ENCODE results near the gene MORF4L1. TPM values are rescaled to one million over a fixed set of nuclear protein-coding genes. Genes with fewer than 3 reads are reported as not detected.
"Not testable (repeated sequence)": the region's sequence is repeated elsewhere in the genome, so short reads cannot be mapped to it uniquely, and the experiment has no call there.

The MORF4L1 gene
- total RNA-seq, 3 donors from 2014 or later = 224 to 276 (median 236) TPM

GRCh38 chr15:78917888-78918287 lies 45.2 kb downstream of the MORF4L1 start:
- Mint-ChIP-seq H3K4me3 (no peak overlapping the region), H3K27me3 (ENCODE audit: low read depth) (no peaks in the 10 kb centered on the region), H3K36me3 (ENCODE audit: insufficient read depth) (peaks cover 27% of the 10 kb centered on the region), H3K9me3 (no peaks in the 10 kb centered on the region), H3K4me1 (ENCODE audit: low read depth) (no peaks in the 10 kb centered on the region)
- ATAC-seq = no peak
- DNase-seq = no peak

DNA sequence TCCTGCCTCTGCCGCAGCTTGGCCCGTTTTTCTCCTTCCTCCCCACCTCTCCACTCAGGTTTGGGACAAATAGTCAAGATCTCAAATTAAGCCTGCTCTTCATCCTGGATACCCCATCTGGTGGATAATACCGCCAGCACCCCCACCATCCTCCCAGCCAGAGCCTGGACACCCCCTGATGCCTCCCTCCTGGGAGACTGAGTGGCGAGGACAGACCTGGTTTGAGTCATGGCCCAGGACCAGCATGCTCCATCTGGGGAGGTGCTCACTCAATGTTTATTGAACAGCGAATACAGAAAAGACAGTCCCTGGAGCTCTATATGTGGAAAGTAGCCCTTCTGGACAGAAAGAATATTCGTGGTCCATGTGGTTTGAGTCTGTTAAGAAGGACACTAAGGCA lies 48.8 kb downstream of the MORF4L1 start:
- Mint-ChIP-seq H3K4me1 (ENCODE audit: low read depth) (no peaks in the 10 kb centered on the region), H3K27me3 (ENCODE audit: low read depth) (no peaks in the 10 kb centered on the region), H3K36me3 (ENCODE audit: insufficient read depth) (peaks cover 23% of the 10 kb centered on the region), H3K9me3 (no peaks in the 10 kb centered on the region), H3K4me3 (no peak overlapping the region)
- no peak for DNase-seq
- ATAC-seq = no peak

- no peak for DNase-seq
- no peak for ATAC-seq
- H3K4me1 Mint-ChIP-seq (ENCODE audit: low read depth) = no peaks in the 10 kb centered on the region
- no peaks in the 10 kb centered on the region for H3K9me3 Mint-ChIP-seq
- H3K4me3 Mint-ChIP-seq = no peak overlapping the region
- peaks cover 23% of the 10 kb centered on the region for H3K36me3 Mint-ChIP-seq (ENCODE audit: insufficient read depth)
- no peaks in the 10 kb centered on the region for H3K27me3 Mint-ChIP-seq (ENCODE audit: low read depth)
Observed at GRCh38 chr15:78921940-78922339, 49.2 kb downstream of the MORF4L1 start.

DNA sequence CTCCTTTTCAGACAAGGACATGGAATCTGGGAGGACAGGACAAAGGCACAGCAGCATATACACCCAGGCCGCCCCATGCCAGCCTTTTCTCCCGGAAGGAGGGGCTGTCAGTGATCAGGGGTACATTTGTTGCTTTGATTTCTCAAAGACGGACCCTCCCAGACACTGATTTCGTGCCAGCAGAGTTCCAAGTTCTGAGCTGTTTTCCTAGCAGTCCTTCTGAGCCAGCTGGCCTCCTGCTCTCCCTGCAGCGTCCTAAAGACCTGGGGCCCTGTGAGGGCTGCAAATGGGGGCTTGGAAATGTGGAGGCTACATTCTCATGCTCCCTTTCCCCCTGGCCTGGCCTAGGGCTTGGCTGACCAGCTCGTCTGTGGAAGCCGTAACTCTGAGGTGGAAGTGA lies 49.8 kb downstream of the MORF4L1 start:
- H3K36me3 Mint-ChIP-seq (ENCODE audit: insufficient read depth) = peaks cover 21% of the 10 kb centered on the region
- no peaks in the 10 kb centered on the region for H3K9me3 Mint-ChIP-seq
- H3K27me3 Mint-ChIP-seq (ENCODE audit: low read depth) = no peaks in the 10 kb centered on the region
- ATAC-seq = no peak
- H3K4me3 Mint-ChIP-seq = no peak overlapping the region
- no peaks in the 10 kb centered on the region for H3K4me1 Mint-ChIP-seq (ENCODE audit: low read depth)
- DNase-seq = no peak

DNA sequence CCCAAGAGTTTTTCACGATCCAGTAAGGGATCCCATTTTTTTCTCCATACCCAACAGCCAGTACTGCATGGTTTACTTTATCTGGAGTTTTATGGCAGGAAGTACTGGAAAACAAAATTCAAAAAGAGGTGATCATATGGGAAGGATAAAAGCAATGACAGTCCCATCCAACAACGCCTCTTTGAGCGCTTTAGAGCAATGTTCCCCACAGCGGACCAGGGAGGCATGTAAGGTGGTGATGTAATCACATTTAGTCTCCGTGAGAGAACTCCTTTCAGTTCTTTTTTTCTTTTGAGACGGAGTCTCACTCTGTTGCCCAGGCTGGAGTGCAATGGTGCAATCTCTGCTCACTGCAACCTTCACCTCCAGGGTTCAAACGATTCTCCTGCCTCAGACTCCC lies 50.3 kb downstream of the MORF4L1 start:
- peaks cover 18% of the 10 kb centered on the region for H3K36me3 Mint-ChIP-seq (ENCODE audit: insufficient read depth)
- no peak for DNase-seq
- H3K4me1 Mint-ChIP-seq (ENCODE audit: low read depth) = no peaks in the 10 kb centered on the region

DNA sequence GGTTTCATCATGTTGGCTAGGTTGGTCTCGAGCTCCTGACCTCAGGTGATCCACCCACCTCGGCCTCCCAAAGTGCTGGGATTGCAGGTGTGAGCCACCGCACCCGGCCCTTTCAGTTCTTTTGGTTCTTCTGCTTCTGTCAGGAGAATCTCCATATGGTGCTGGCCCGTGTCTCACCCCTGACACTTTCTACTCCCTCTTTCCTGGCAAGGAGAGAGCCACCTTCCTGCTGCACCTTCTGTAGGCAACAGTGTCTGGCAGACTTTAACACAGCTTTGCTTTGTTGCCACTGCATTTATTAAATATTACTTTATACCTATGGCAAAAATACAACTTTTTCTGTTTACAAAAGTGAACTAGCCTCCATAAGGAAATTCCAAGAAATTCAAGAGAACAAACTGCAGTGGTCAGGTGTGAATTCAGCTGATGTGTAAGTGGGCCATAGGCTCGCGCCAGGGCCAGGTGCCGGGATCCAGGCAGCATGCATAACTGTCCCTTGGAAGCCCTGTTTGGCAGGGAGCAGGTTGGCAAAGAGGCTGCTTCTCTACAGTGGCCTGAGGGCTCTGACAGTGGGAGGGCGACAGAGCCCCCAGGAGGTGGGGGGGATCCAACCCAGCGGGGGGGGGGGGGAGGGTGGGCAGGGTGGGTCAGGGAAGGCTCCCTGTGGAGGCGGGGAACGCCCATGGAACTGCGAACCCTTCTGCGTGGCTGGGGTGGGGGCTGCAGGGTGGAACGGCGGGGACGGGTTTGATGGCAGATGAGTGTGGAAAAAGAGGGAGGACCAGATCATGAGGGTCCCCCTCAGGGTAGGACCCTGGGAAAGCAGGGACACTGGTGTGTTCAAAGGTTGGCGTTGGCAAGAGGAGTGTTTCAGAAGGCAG lies 51.0 kb downstream of the MORF4L1 start:
- ATAC-seq (no peak), DNase-seq (no peak)
- peaks cover 18% of the 10 kb centered on the region for H3K36me3 Mint-ChIP-seq (ENCODE audit: insufficient read depth)
- H3K27me3 Mint-ChIP-seq (ENCODE audit: low read depth) = no peaks in the 10 kb centered on the region
- no peak overlapping the region for H3K4me3 Mint-ChIP-seq
- no peaks in the 10 kb centered on the region for H3K4me1 Mint-ChIP-seq (ENCODE audit: low read depth)
- no peaks in the 10 kb centered on the region for H3K9me3 Mint-ChIP-seq

More for the DNA sequence above, 50.3 kb downstream of the MORF4L1 start:
- Mint-ChIP-seq H3K27me3 (ENCODE audit: low read depth) (no peaks in the 10 kb centered on the region), H3K9me3 (no peaks in the 10 kb centered on the region), H3K4me3 (no peak overlapping the region)
- ATAC-seq = no peak

- no peak for ATAC-seq
- Mint-ChIP-seq H3K9me3 (no peaks in the 10 kb centered on the region), H3K4me1 (ENCODE audit: low read depth) (no peaks in the 10 kb centered on the region), H3K36me3 (ENCODE audit: insufficient read depth) (peaks cover 15% of the 10 kb centered on the region), H3K4me3 (no peak overlapping the region), H3K27me3 (ENCODE audit: low read depth) (no peaks in the 10 kb centered on the region)
- DNase-seq = no peak
Observed at GRCh38 chr15:78925076-78925624, 52.5 kb downstream of the MORF4L1 start.

GRCh38 chr15:78925956-78926743 lies 53.5 kb downstream of the MORF4L1 start:
- DNase-seq = no peak
- H3K4me3 Mint-ChIP-seq = no peak overlapping the region
- no peak for ATAC-seq
- H3K27me3 Mint-ChIP-seq (ENCODE audit: low read depth) = no peaks in the 10 kb centered on the region
- peaks cover 14% of the 10 kb centered on the region for H3K36me3 Mint-ChIP-seq (ENCODE audit: insufficient read depth)
- no peaks in the 10 kb centered on the region for H3K9me3 Mint-ChIP-seq
- no peaks in the 10 kb centered on the region for H3K4me1 Mint-ChIP-seq (ENCODE audit: low read depth)

DNA sequence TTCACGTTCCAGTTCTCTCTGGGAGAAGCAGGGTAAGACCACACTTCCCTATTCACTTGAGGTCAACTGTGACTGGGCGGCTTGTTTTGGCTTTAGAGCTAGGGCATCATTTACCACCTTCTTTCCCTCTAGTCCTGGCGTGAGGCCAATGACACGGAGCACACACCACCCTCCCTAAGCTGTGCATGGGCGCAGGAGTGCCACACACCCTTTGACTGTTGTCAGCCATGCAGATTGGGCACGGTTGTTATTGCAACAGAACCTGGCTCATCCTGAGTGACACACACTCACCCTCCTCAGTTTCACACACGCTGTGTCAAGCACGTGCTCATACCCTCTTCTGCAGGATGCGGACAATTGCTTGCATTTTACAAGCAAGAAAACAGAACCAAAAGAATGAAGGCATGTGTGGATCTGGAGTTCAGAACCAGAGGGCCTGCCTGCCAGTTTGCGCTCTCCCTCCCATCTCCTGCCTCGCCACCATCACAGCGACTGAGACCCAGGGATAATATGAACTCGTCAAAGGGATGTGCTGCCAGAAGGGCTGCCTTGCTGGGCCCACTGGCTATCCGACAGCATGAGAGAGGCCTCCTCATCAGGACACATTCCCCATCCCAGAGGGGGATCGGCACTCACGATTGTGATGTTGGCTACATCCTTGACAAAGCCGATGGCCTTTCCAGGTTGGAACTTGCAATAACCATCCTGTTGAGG lies 54.5 kb downstream of the MORF4L1 start:
- no peak overlapping the region for H3K4me3 Mint-ChIP-seq
- no peaks in the 10 kb centered on the region for H3K4me1 Mint-ChIP-seq (ENCODE audit: low read depth)
- ATAC-seq = no peak
- DNase-seq = no peak
- no peaks in the 10 kb centered on the region for H3K27me3 Mint-ChIP-seq (ENCODE audit: low read depth)
- no peaks in the 10 kb centered on the region for H3K9me3 Mint-ChIP-seq
- peaks cover 7% of the 10 kb centered on the region for H3K36me3 Mint-ChIP-seq (ENCODE audit: insufficient read depth)

GRCh38 chr15:78928176-78928575 lies 55.5 kb downstream of the MORF4L1 start:
- H3K36me3 Mint-ChIP-seq (ENCODE audit: insufficient read depth); H3K27me3 Mint-ChIP-seq (ENCODE audit: low read depth); ATAC-seq; H3K9me3 Mint-ChIP-seq; H3K4me3 Mint-ChIP-seq; H3K4me1 Mint-ChIP-seq (ENCODE audit: low read depth); DNase-seq: not testable (repeated sequence)

DNA sequence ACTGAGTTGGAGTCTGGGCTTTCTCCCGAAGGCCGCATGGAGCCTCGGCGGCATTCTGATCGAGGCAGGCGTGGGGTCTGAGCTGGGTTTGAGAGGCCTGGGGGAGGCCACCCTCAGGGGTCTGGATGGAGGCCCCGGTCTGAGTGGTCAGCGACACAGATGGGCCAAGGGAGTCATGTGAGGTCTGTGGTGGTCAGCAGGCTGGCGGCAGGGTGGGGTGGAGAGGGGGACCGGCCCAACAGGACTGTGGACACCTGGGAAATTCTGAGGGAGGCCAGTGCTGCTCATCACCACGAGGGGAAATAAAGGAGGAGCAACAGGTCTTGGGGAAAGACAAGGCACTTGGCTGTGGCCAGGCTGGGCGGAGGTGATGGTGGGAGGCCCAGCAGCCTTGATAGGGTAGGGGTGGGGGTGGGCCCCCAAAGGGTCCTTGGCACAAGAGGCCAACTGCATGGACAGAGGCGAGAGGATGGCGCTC lies 56.0 kb downstream of the MORF4L1 start:
- Mint-ChIP-seq H3K4me3 (no peak overlapping the region), H3K4me1 (ENCODE audit: low read depth) (no peaks in the 10 kb centered on the region), H3K27me3 (ENCODE audit: low read depth) (no peaks in the 10 kb centered on the region), H3K36me3 (ENCODE audit: insufficient read depth) (no peaks in the 10 kb centered on the region), H3K9me3 (no peaks in the 10 kb centered on the region)
- DNase-seq = no peak
- no peak for ATAC-seq

GRCh38 chr15:78929536-78930264 lies 57.0 kb downstream of the MORF4L1 start:
- H3K4me3 Mint-ChIP-seq = no peak overlapping the region
- H3K9me3 Mint-ChIP-seq = no peaks in the 10 kb centered on the region
- H3K4me1 Mint-ChIP-seq (ENCODE audit: low read depth) = no peaks in the 10 kb centered on the region
- peaks cover 4% of the 10 kb centered on the region for H3K36me3 Mint-ChIP-seq (ENCODE audit: insufficient read depth)
- peaks cover 4% of the 10 kb centered on the region for H3K27me3 Mint-ChIP-seq (ENCODE audit: low read depth)
- ATAC-seq = no peak
- no peak for DNase-seq

GRCh38 chr15:78930577-78931388 lies 58.1 kb downstream of the MORF4L1 start:
- Mint-ChIP-seq H3K27me3 (ENCODE audit: low read depth) (peaks cover 5% of the 10 kb centered on the region), H3K9me3 (no peaks in the 10 kb centered on the region), H3K36me3 (ENCODE audit: insufficient read depth) (peaks cover 4% of the 10 kb centered on the region), H3K4me1 (ENCODE audit: low read depth) (no peaks in the 10 kb centered on the region), H3K4me3 (no peak overlapping the region)
- ATAC-seq (no peak), DNase-seq (no peak)

Measured in activated T-cell treated with anti-CD3 and anti-CD28 coated beads, Interleukin-2, amount 50 U/mL, for 4 hours (primary cell).